ENCODE results near the gene XKR7.

DNA sequence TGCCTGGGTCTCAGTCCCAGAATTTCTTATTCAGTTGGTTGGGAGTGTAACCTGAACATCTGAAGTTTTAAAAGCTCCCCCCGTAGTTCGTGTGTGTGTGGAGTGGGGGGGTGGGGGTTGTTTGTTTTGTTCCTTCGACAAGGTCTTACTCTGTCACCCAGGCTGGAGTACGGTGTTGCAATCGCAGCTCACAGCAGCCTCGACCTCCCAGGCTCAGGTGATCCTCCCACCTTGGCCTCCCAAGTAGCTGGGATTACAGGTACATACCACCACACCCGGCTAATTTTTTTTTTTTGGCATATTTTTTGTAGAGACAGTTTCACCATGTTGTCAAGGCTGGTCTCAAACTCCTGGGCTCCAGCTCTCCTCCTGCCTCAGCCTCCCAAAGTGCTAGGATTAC lies 45.4 kb downstream of the XKR7 start:
- no peak for TF ChIP-seq ZNF8 (CRISPR knock-in tag; IDR thresholded peaks at IDR 0.05)
- TF ChIP-seq ZNF565 (CRISPR knock-in tag; conservative IDR thresholded peaks at IDR 0.05; ENCODE audit: low read depth), result no peak
- TF ChIP-seq, protein P1, sequence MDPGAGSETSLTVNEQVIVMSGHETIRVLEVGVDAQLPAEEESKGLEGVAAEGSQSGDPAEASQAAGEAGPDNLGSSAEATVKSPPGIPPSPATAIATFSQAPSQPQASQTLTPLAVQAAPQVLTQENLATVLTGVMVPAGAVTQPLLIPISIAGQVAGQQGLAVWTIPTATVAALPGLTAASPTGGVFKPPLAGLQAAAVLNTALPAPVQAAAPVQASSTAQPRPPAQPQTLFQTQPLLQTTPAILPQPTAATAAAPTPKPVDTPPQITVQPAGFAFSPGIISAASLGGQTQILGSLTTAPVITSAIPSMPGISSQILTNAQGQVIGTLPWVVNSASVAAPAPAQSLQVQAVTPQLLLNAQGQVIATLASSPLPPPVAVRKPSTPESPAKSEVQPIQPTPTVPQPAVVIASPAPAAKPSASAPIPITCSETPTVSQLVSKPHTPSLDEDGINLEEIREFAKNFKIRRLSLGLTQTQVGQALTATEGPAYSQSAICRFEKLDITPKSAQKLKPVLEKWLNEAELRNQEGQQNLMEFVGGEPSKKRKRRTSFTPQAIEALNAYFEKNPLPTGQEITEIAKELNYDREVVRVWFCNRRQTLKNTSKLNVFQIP (CRISPR knock-in tag; IDR thresholded peaks at IDR 0.05; ENCODE audit: borderline replicate concordance, low read depth), result no peak
- TF ChIP-seq TCF4 (CRISPR knock-in tag; IDR thresholded peaks at IDR 0.05; ENCODE audit: borderline replicate concordance), result no peak
- TF ChIP-seq ARNTL (CRISPR knock-in tag; IDR thresholded peaks at IDR 0.05; ENCODE audit: borderline replicate concordance, low read depth), result no peak
- no peak for TF ChIP-seq ISL1 (CRISPR knock-in tag; IDR thresholded peaks at IDR 0.05)
- TF ChIP-seq CREB5 (CRISPR knock-in tag; IDR thresholded peaks at IDR 0.05; ENCODE audit: low read depth), result no peak
- TF ChIP-seq, protein P2, sequence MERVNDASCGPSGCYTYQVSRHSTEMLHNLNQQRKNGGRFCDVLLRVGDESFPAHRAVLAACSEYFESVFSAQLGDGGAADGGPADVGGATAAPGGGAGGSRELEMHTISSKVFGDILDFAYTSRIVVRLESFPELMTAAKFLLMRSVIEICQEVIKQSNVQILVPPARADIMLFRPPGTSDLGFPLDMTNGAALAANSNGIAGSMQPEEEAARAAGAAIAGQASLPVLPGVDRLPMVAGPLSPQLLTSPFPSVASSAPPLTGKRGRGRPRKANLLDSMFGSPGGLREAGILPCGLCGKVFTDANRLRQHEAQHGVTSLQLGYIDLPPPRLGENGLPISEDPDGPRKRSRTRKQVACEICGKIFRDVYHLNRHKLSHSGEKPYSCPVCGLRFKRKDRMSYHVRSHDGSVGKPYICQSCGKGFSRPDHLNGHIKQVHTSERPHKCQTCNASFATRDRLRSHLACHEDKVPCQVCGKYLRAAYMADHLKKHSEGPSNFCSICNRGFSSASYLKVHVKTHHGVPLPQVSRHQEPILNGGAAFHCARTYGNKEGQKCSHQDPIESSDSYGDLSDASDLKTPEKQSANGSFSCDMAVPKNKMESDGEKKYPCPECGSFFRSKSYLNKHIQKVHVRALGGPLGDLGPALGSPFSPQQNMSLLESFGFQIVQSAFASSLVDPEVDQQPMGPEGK (CRISPR knock-in tag; IDR thresholded peaks at IDR 0.05; ENCODE audit: borderline replicate concordance), result no peak
- no peak for TF ChIP-seq TSHZ2 (CRISPR knock-in tag; IDR thresholded peaks at IDR 0.05)
- TF ChIP-seq BACH2 (CRISPR knock-in tag; IDR thresholded peaks at IDR 0.05; ENCODE audit: borderline replicate concordance), result no peak
